ENCODE measurements around the gene MORF4L1. TPM values are rescaled to one million over a fixed set of nuclear protein-coding genes. Genes with fewer than 3 reads are reported as not detected.

MORF4L1 gene
- total and polyA plus RNA-seq, 4 donors, result 124 to 433 (median 267) TPM

DNA sequence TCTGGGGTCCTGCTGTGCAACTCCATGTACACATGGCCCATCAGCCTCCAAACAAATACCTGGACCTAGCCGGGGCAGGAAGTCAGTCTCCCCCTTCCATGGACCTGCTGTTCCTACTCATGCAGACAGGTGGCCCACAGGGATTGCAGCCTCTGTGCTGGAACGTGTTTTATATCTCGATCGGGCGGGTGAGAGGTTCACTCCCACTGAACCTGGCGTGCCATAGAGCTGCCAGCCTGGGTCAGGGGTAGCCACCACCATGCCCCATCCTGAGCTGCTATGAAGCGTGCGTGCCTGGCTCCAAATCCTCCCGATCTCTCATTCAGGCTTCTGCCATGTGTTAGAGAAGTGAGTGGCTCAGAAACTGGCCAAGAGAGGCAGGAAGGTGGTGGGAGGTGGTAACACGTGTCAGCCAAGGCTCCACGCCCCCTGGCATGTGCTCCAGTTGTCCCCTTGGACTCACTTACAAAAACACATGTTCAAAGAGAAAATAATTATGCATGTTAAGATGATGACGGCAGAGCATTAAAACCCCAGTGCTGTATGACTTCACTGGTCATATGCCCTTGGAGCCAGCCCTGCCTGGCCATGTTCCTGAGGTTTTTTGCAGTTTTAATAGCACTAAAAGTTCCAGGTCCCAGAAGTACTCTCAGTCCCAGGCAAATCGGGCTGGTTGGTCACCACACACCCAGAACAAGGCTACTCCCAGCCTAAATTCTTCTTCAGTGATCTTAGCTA lies 41.5 kb downstream of the MORF4L1 start:
- H3K9me3 ChIP-seq (ENCODE audit: control insufficient read depth in 4 of 4, insufficient read depth in 3 of 4, low read length in 3 of 4), result no peaks in the 10 kb centered on the region
- WGBS, 2 donors, result 68 to 87% methylated on average over 13 of the region's 13 CpGs
- no peak overlapping the region for H3K4me3 ChIP-seq
- no peaks in the 10 kb centered on the region for H3K27me3 ChIP-seq (ENCODE audit: control insufficient read depth in 3 of 3, insufficient read depth in 3 of 3, low read length in 2 of 3)
- no peak overlapping the region for H3K9ac ChIP-seq (ENCODE audit: insufficient read depth in 1 of 2, low read length in 2 of 2)
- peaks cover 0 to 39% (median 9%) of the 10 kb centered on the region in 4 donors for H3K36me3 ChIP-seq (ENCODE audit: control insufficient read depth in 4 of 4, insufficient read depth in 4 of 4, low read length in 4 of 4)
- H3K4me1 ChIP-seq (ENCODE audit: control insufficient read depth in 5 of 5, insufficient read depth in 5 of 5, low read length in 5 of 5), result peaks cover 0 to 12% (median 0%) of the 10 kb centered on the region in 5 donors
- ATAC-seq (ENCODE audit: insufficient read depth, low FRiP score) (peak; percentile 17), DNase-seq (no peak)
- H3K27ac ChIP-seq (ENCODE audit: low read depth in 1 of 2, low read length in 1 of 2), result no peak overlapping the region
- TF ChIP-seq CTCF (IDR thresholded peaks at IDR 0.05; ENCODE audit: control extremely low read depth, extremely low read depth), result no peak

DNA sequence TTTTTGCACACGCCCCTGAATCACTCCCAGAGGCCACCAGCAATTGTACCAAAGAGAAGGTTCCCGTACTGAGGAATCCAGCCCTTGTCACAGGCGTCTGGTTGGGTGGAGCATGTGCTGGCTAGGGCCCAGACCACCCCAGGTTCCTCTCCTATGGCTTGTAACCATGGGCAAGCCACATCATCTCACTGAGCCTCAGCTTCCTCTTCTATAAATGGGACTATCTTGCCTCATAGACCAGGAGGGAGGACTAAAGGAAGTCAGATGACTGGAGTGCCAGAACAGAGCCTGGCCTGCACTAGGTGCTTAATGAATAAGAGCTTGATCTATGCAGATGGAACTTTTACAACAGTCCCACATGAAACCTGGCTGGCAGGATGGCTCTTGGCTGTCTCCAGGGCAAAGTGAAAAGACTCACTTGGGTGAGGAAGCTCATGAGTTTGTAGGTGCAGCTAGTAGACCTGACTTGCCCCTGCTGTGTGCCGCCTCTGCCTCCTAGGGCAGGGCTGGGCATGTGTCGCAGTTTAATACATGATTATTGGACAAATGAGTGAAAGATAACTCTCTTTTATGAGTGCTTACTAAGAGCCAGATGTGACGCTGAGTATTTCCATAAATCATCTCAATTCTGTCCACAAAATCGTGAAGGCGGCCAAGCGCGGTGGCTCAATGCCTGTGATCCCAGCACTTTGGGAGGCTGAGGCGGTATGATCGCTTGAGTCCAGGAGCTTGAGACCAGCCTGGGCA lies 42.8 kb downstream of the MORF4L1 start:
- Histone ChIP-seq H3K4me3 (no peak overlapping the region), H3K27ac (ENCODE audit: low read depth in 1 of 2, low read length in 1 of 2) (peak overlapping the region in 1 of 2 donors; percentile 42), H3K27me3 (ENCODE audit: control insufficient read depth in 3 of 3, insufficient read depth in 3 of 3, low read length in 2 of 3) (no peaks in the 10 kb centered on the region), H3K36me3 (ENCODE audit: control insufficient read depth in 4 of 4, insufficient read depth in 4 of 4, low read length in 4 of 4) (peaks cover 0 to 35% (median 5%) of the 10 kb centered on the region in 4 donors), H3K4me1 (ENCODE audit: control insufficient read depth in 5 of 5, insufficient read depth in 5 of 5, low read length in 5 of 5) (peaks cover 0 to 12% (median 0%) of the 10 kb centered on the region in 5 donors), H3K9me3 (ENCODE audit: control insufficient read depth in 4 of 4, insufficient read depth in 3 of 4, low read length in 3 of 4) (no peaks in the 10 kb centered on the region), H3K9ac (ENCODE audit: insufficient read depth in 1 of 2, low read length in 2 of 2) (no peak overlapping the region)
- 79 to 83% methylated on average over 12 of the region's 12 CpGs for WGBS, 2 donors
- DNase-seq, result no peak
- ATAC-seq (ENCODE audit: insufficient read depth, low FRiP score), result peak; percentile 70
- TF ChIP-seq CTCF (IDR thresholded peaks at IDR 0.05; ENCODE audit: control extremely low read depth, extremely low read depth), result no peak

- Histone ChIP-seq H3K36me3 (ENCODE audit: control insufficient read depth in 4 of 4, insufficient read depth in 4 of 4, low read length in 4 of 4) (peaks cover 0 to 32% (median 5%) of the 10 kb centered on the region in 4 donors), H3K4me1 (ENCODE audit: control insufficient read depth in 5 of 5, insufficient read depth in 5 of 5, low read length in 5 of 5) (peaks cover 0 to 11% (median 0%) of the 10 kb centered on the region in 5 donors), H3K9me3 (ENCODE audit: control insufficient read depth in 4 of 4, insufficient read depth in 3 of 4, low read length in 3 of 4) (no peaks in the 10 kb centered on the region), H3K4me3 (no peak overlapping the region), H3K27ac (ENCODE audit: low read depth in 1 of 2, low read length in 1 of 2) (no peak overlapping the region), H3K9ac (ENCODE audit: insufficient read depth in 1 of 2, low read length in 2 of 2) (no peak overlapping the region), H3K27me3 (ENCODE audit: control insufficient read depth in 3 of 3, insufficient read depth in 3 of 3, low read length in 2 of 3) (no peaks in the 10 kb centered on the region)
- 86 to 90% methylated on average over 4 of the region's 4 CpGs for WGBS, 2 donors
- ATAC-seq (ENCODE audit: insufficient read depth, low FRiP score) (no peak), DNase-seq (no peak)
- TF ChIP-seq CTCF (IDR thresholded peaks at IDR 0.05; ENCODE audit: control extremely low read depth, extremely low read depth), result no peak
Measured at GRCh38 chr15:78916088-78916487, 43.4 kb downstream of the MORF4L1 start.

All from lung (tissue), 12 donors.